Kasumi-1 (cell line): ENCODE data around the gene FHIT.

Experiments
- DNase-seq, 2 experiments: peaks; one replicate each; lab custom pipeline; 2025; lab: John Stamatoyannopoulos, UW

The FHIT gene

GRCh38 chr3:60216462-60217075, 1034.7 kb downstream of the FHIT start:
- no peak for DNase-seq

- no peak for DNase-seq
Observed at GRCh38 chr3:60215946-60216345, 1035.3 kb downstream of the FHIT start.

- no peak for DNase-seq
Observed at GRCh38 chr3:60207905-60208304, 1043.3 kb downstream of the FHIT start.

GRCh38 chr3:60206206-60206605, 1045.0 kb downstream of the FHIT start:
- no peak for DNase-seq

GRCh38 chr3:60202052-60202726, 1049.1 kb downstream of the FHIT start:
- DNase-seq: peak; percentile 40 to 67

- DNase-seq: no peak
Observed at GRCh38 chr3:60199306-60199705, 1051.9 kb downstream of the FHIT start.

- no peak for DNase-seq
Observed at GRCh38 chr3:60198179-60198720, 1053.0 kb downstream of the FHIT start.

GRCh38 chr3:60192297-60193114, 1058.7 kb downstream of the FHIT start:
- DNase-seq: peak in 1 of 2 experiments; percentile 30

- no peak for DNase-seq
Observed at GRCh38 chr3:60190073-60190472, 1061.2 kb downstream of the FHIT start.

GRCh38 chr3:60189304-60189703, 1061.9 kb downstream of the FHIT start:
- no peak for DNase-seq

- no peak for DNase-seq
Observed at GRCh38 chr3:60188803-60189202, 1062.4 kb downstream of the FHIT start.

GRCh38 chr3:60187343-60187742, 1063.9 kb downstream of the FHIT start:
- DNase-seq: no peak

- no peak for DNase-seq
Observed at GRCh38 chr3:60186359-60186758, 1064.9 kb downstream of the FHIT start.

- DNase-seq: no peak
Observed at GRCh38 chr3:60185161-60185560, 1066.1 kb downstream of the FHIT start.

GRCh38 chr3:60182697-60183096, 1068.6 kb downstream of the FHIT start:
- DNase-seq: no peak

GRCh38 chr3:60178931-60179653, 1072.2 kb downstream of the FHIT start:
- no peak for DNase-seq

- DNase-seq: no peak
Observed at GRCh38 chr3:60177726-60178125, 1073.5 kb downstream of the FHIT start.

- DNase-seq: no peak
Observed at GRCh38 chr3:60176614-60177013, 1074.6 kb downstream of the FHIT start.

- DNase-seq: no peak
Observed at GRCh38 chr3:60175680-60176079, 1075.6 kb downstream of the FHIT start.

GRCh38 chr3:60169755-60170154, 1081.5 kb downstream of the FHIT start:
- peak in 1 of 2 experiments; percentile 24 for DNase-seq

GRCh38 chr3:60167186-60167585, 1084.1 kb downstream of the FHIT start:
- DNase-seq: no peak
